Psoas muscle (tissue), 8 donors: ENCODE data around the gene TEAD4. TPM values are rescaled to one million over a fixed set of nuclear protein-coding genes. Genes with fewer than 3 reads are reported as not detected.

Source experiments
- ATAC-seq, 4 donors: fragments of 200-7000 bp; cut with Tn5 transposase; one replicate each; pipeline ENCODE4 v1.9.1; 2020; ENCODE audit warnings: moderate library complexity in 3 of 4, mild to moderate bottlenecking in 2 of 4
- DNase-seq, 2 donors: peaks; one replicate each; pipeline ENCODE4 v3.0.0-alpha.2; 2020
- H3K27ac ChIP-seq: fragments of 200-600 bp; one replicate; pipeline ENCODE4 v1.8.0; 2022
- H3K27me3 ChIP-seq, 3 donors: fragments of 200-600 bp in 1 of 3; one replicate each; pipeline versions ENCODE4 v1.6.1 to v1.8.0; 2013 to 2022; ENCODE audit warnings: low read length in 2 of 3, mild to moderate bottlenecking in 2 of 3, moderate library complexity in 1 of 3; ENCODE audit not compliant: insufficient read depth in 3 of 3
- H3K36me3 ChIP-seq, 2 donors: fragments of 200-600 bp in 1 of 2; one replicate each; pipeline versions ENCODE4 v1.6.1 to v1.8.0; 2013 to 2022; ENCODE audit warnings: low read depth in 1 of 2, mild to moderate bottlenecking in 1 of 2, moderate library complexity in 1 of 2; ENCODE audit not compliant: insufficient read depth in 1 of 2
- H3K4me1 ChIP-seq: fragments of 200-600 bp; one replicate; pipeline ENCODE4 v1.8.0; 2022
- H3K4me3 ChIP-seq: fragments of 200-600 bp; one replicate; pipeline ENCODE4 v1.8.0; 2022; ENCODE audit warnings: mild to moderate bottlenecking
- H3K9me3 ChIP-seq: fragments of 200-600 bp; one replicate; pipeline ENCODE4 v1.8.0; 2022
- WGBS, 3 donors: extraction: QIAGEN DNeasy Blood & Tissue Kit; methylation state at CpG; one replicate each; pipeline versions ENCODE4 v1.1.6 to v1.1.7; 2013; 5-methylcytosine and 5-hydroxymethylcytosine counted together
- intact Hi-C, 2 donors: fragments of 100-400 bp; cut with DNase I; formaldehyde crosslinking; loops; one replicate each; pipeline versions ENCODE4 v1.11.0 to v1.14.2; 2022
- polyA plus RNA-seq, 3 donors: library from polyadenylated mRNA; stranded (reverse); fragments of 200-250 nt; gene quantifications; one replicate each; pipeline ENCODE4 v1.2.3, GENCODE V29; 2013
- total RNA-seq, 4 donors: library from RNA; stranded (reverse); fragmentation: NEBNext Ultra II Directional in 2 of 4; extraction: Animal tissue kit (Norgen Biotek cat#: 25700) in 2 of 4; gene quantifications; one replicate each; pipeline versions ENCODE4 v1.2.1 to v1.2.4, GENCODE V29; 2021 to 2023
- TF ChIP-seq, protein P1 (sequence below): fragments of 200-600 bp; IDR thresholded peaks from one replicate; pipeline ENCODE4 v1.8.0; 2022; ENCODE audit warnings: antibody characterized with exemption
- donor health status: healthy with polysubstance abuse.
- donor health status: DM: no; HTN: no; CAD: no; lungs with moderate emphysema.
- donor health status: Bipolar disorder and iron deficiency.
- donor health status: healthy.
- donor health status: DM: yes; HTN: yes; CAD: no.
- donor health status: DM: no; HTN: no; CAD: no.
- donor health status: DM: no; HTN: no; CAD: no.
- donor health status: DM: yes; HTN: yes; CAD: no.

Gene TEAD4
- total and polyA plus RNA-seq, 7 donors = 71.2 to 236 (median 96.2) TPM

DNA sequence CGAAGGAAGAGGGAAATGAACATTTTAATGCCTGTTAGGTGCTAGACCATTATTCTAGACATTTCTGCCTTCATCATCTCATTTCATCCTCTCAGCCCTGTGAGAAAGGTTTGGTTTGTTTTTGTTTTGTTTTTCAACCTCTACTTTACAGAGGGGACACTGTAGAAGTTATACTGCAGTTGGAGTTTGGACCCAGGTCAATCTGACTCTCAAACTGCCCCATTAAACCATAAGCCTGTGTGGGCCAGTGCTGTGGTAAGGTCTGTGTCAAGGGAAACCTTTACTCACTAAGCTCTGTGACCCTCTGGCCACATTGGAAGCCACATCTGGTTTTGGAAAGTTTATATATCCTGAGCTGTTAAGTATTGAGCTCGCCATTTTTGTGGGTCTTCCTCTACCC is 8.5 kb downstream of the TEAD4 start:
- 87 to 95% (median 89%) methylated on average over 2 of the region's 2 CpGs for WGBS, 3 donors

DNA sequence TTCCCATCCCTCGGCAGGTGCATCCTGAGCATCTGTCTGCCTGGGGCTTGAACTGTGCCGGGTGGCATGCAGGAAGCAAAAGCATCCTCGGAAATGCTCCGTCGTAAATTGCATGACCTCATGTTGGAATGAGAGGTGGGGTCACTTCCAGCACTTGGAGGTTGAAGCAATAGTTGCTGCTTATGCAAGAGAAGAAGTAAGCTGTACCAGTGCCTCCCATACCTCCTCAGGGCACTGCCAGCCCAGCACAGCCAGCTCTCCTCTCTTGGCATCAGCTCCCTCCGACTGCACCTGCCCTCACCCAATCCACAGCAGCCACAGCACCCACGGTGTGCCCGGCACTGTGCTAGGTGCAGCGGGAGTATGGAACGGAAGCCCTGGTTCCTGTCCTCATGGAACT is 11.5 kb downstream of the TEAD4 start:
- Histone ChIP-seq H3K27ac (peak overlapping the region; percentile 55), H3K27me3 (no peaks in the 10 kb centered on the region), H3K4me3 (no peak overlapping the region), H3K36me3 (peaks cover 0 to 34% of the 10 kb centered on the region in 2 donors), H3K4me1 (peaks cover 50% of the 10 kb centered on the region), H3K9me3 (no peaks in the 10 kb centered on the region)
- intact Hi-C loops = loop anchor here in 1 of 2 donors (5.0 kb wide), 1 partner anchor 67 kb away; no protein-coding TSS in a partner anchor
- ATAC-seq (peak; percentile 67 to 88 (median 84)), DNase-seq (peak; percentile 41 to 71)
- 35 to 53% (median 40%) methylated on average over 10 of the region's 10 CpGs for WGBS, 3 donors
- TF ChIP-seq, protein P1, sequence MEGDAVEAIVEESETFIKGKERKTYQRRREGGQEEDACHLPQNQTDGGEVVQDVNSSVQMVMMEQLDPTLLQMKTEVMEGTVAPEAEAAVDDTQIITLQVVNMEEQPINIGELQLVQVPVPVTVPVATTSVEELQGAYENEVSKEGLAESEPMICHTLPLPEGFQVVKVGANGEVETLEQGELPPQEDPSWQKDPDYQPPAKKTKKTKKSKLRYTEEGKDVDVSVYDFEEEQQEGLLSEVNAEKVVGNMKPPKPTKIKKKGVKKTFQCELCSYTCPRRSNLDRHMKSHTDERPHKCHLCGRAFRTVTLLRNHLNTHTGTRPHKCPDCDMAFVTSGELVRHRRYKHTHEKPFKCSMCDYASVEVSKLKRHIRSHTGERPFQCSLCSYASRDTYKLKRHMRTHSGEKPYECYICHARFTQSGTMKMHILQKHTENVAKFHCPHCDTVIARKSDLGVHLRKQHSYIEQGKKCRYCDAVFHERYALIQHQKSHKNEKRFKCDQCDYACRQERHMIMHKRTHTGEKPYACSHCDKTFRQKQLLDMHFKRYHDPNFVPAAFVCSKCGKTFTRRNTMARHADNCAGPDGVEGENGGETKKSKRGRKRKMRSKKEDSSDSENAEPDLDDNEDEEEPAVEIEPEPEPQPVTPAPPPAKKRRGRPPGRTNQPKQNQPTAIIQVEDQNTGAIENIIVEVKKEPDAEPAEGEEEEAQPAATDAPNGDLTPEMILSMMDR = no peak

More for the DNA sequence above, 8.5 kb downstream of the TEAD4 start:
- Histone ChIP-seq H3K36me3 (peaks cover 0 to 38% of the 10 kb centered on the region in 2 donors), H3K4me1 (peaks cover 45% of the 10 kb centered on the region), H3K9me3 (no peaks in the 10 kb centered on the region), H3K27me3 (no peaks in the 10 kb centered on the region), H3K27ac (no peak overlapping the region), H3K4me3 (no peak overlapping the region)
- no peak for DNase-seq
- TF ChIP-seq, protein P1 = no peak
- no peak for ATAC-seq
- intact Hi-C loops = loop anchor here in 1 of 2 donors (5.0 kb wide), 1 partner anchor 65 kb away; no protein-coding TSS in a partner anchor

DNA sequence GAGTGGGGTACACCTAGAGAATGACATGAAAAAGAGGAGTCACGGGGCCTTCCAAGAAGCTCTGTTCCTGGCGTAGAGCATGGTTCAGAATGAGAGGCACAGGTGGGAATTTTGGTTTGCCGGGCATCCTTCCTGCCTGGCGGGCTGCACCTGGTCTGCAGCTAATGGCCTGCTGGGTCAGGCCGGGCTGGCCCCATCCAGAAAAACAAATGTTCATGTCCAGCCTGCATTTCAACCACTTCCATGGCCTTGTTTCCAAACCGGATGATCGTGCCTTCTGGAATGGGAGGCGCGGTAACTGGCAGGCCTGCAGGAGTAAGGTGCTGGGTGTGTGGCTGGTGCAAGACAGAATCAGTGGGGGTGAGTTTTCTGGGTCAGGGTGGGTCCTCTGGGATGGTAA is 14.4 kb downstream of the TEAD4 start:
- peaks cover 56% of the 10 kb centered on the region for H3K4me1 ChIP-seq
- no peaks in the 10 kb centered on the region for H3K27me3 ChIP-seq
- 49 to 67% (median 51%) methylated on average over 9 of the region's 9 CpGs for WGBS, 3 donors
- DNase-seq (no peak), ATAC-seq (peak; percentile 13 to 31 (median 22))
- H3K4me3 ChIP-seq = no peak overlapping the region
- intact Hi-C loops = loop anchor here in 1 of 2 donors (5.0 kb wide), 1 partner anchor 64 kb away; no protein-coding TSS in a partner anchor
- TF ChIP-seq, protein P1 = no peak
- H3K27ac ChIP-seq = peak overlapping the region; percentile 86
- peaks cover 0 to 25% of the 10 kb centered on the region in 2 donors for H3K36me3 ChIP-seq
- H3K9me3 ChIP-seq = no peaks in the 10 kb centered on the region

DNA sequence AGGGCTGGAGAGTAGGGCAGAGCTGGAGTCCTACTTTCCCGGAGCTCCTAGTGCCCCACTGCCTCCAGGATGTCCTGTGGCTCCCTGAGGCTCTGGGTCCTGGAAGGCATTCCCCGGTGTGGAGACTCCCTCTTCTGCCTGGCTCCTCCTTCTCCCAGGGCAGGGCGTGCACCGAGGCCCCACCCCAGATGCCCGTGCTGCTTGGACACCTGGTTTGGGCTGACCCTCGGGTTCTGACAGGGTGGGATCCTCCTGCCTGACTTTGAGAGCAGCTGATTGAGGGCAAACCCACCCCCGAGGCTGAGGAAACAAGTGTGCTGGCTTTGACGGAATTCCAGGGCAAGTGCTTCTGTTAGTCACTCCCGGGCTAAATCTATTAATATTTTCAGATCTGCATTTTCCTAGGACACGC is 15.4 kb downstream of the TEAD4 start:
- intact Hi-C loops = loop anchor here in 1 of 2 donors (5.0 kb wide), 1 partner anchor 63 kb away; no protein-coding TSS in a partner anchor
- peaks cover 59% of the 10 kb centered on the region for H3K4me1 ChIP-seq
- H3K4me3 ChIP-seq = peak overlapping the region; percentile 28
- H3K9me3 ChIP-seq = no peaks in the 10 kb centered on the region
- H3K27ac ChIP-seq = peak overlapping the region; percentile 86
- no peak for DNase-seq
- peaks cover 0 to 25% of the 10 kb centered on the region in 2 donors for H3K36me3 ChIP-seq
- ATAC-seq = peak; percentile 60 to 83 (median 64)
- no peaks in the 10 kb centered on the region for H3K27me3 ChIP-seq
- TF ChIP-seq, protein P1 = no peak
- WGBS, 3 donors = 17 to 32% (median 17%) methylated on average over 10 of the region's 10 CpGs

DNA sequence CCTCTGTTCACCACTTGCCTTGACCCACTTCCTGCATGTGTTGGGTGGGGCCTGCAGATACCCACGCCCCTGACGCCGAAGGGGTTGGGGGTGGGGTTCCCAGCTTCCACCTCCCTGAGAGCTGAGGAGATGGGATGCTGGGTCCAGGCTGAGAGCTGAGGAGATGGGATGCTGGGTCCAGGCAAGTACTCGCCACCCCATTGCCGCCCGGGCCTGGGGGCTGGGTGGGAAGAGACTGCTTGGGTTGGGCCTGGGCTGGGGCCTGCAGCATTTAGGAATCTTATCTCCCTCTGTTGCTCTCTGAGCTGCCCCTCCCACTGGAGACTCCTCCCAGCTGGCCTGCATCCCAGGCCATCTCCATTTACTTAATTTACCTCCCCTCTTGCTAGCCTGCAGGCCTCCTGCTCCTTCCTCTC is 17.4 kb downstream of the TEAD4 start:
- no peak for DNase-seq
- H3K27ac ChIP-seq = peak overlapping the region; percentile 48

More for the DNA sequence above, 17.4 kb downstream of the TEAD4 start:
- H3K27me3 ChIP-seq = no peaks in the 10 kb centered on the region
- TF ChIP-seq, protein P1 = no peak
- H3K4me3 ChIP-seq = no peak overlapping the region
- intact Hi-C loops = no loop called here
- H3K4me1 ChIP-seq = peaks cover 70% of the 10 kb centered on the region
- no peaks in the 10 kb centered on the region for H3K9me3 ChIP-seq
- H3K36me3 ChIP-seq = peaks cover 0 to 25% of the 10 kb centered on the region in 2 donors
- WGBS, 3 donors = 44 to 69% (median 67%) methylated on average over 3 to 6 of the region's 6 CpGs
- peak; percentile 23 to 42 (median 34) for ATAC-seq
